ENCODE data around the gene WBP1L.

DNA sequence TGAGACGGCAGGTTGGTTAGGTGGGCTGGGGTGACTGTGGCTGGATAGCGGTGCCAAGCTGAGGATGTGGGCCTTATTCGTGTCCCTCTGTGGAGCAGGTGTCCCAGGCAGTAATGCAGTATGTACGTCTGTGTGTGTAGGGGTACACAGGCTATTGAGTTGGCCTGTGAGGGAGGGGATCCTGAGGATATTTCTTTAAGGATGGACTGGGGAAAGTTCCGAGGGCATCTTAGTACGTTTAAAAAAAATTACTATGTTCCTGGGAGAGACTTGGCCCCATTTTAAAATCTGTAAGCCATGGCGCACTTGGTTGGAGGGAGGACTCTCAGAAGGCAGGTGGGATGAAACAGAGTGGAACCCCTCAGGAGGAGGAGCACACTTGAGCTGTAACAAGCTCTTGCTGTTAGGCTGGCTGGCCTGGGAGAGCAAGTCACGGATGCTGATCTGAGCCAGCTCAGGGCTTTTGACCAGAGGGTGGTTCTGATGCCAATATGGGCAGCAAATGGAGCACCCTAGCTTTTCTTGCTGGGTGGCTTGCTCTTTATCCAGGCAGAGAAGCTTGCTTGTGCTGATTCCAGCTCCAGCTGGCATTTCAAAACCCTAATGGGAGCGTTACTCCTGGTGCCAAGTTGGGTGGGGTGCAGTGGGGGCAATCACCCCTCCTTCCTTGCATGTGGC, 765 bp downstream of the WBP1L start:
- TF ChIP-seq, protein P1, sequence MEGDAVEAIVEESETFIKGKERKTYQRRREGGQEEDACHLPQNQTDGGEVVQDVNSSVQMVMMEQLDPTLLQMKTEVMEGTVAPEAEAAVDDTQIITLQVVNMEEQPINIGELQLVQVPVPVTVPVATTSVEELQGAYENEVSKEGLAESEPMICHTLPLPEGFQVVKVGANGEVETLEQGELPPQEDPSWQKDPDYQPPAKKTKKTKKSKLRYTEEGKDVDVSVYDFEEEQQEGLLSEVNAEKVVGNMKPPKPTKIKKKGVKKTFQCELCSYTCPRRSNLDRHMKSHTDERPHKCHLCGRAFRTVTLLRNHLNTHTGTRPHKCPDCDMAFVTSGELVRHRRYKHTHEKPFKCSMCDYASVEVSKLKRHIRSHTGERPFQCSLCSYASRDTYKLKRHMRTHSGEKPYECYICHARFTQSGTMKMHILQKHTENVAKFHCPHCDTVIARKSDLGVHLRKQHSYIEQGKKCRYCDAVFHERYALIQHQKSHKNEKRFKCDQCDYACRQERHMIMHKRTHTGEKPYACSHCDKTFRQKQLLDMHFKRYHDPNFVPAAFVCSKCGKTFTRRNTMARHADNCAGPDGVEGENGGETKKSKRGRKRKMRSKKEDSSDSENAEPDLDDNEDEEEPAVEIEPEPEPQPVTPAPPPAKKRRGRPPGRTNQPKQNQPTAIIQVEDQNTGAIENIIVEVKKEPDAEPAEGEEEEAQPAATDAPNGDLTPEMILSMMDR (IDR thresholded peaks at IDR 0.05; ENCODE audit: insufficient read depth, low read length): no peak
- no peak for TF ChIP-seq SPI1 (IDR thresholded peaks at IDR 0.05; ENCODE audit: borderline replicate concordance, low read depth)
- no peak for TF ChIP-seq POLR2AphosphoS5 (IDR thresholded peaks at IDR 0.05; ENCODE audit: low read depth)
- no peak for TF ChIP-seq GABPA (IDR thresholded peaks at IDR 0.05; ENCODE audit: low read depth)

Data from HL-60 (cell line).